Measurements from ENCODE around the gene MAST4.

Gene MAST4

GRCh38 chr5:67093279-67093678, 497.1 kb downstream of the MAST4 start:
- no peak overlapping the region for H3K27ac ChIP-seq
- POLR2A ChIA-PET (ENCODE audit: low non-redundant PET) = no interaction called here
- no peak for DNase-seq (ENCODE audit: low spot score)
- TF ChIP-seq CTCF (conservative IDR thresholded peaks at IDR 0.05; ENCODE audit: low read depth) = no peak
- CTCF ChIA-PET = no interaction called here

- H3K27ac ChIP-seq = no peak overlapping the region; the same call in 1 of the 2 replicates
- DNase-seq (ENCODE audit: low spot score) = peak; percentile 46
- ChIA-PET POLR2A (ENCODE audit: low non-redundant PET) (no interaction called here), CTCF (no interaction called here)
- no peak for TF ChIP-seq CTCF (conservative IDR thresholded peaks at IDR 0.05; ENCODE audit: low read depth)
Observed at GRCh38 chr5:67094476-67095300, 498.5 kb downstream of the MAST4 start.

- DNase-seq (ENCODE audit: low spot score) = no peak
- ChIA-PET POLR2A (ENCODE audit: low non-redundant PET) (interaction anchor here (0.6 to 0.7 kb wide), 2 partner anchors 94 to 128 kb away, joined by 6 to 12 read pairs; no protein-coding TSS in a partner anchor), CTCF (no interaction called here)
- H3K27ac ChIP-seq = no peak overlapping the region
- no peak for TF ChIP-seq CTCF (conservative IDR thresholded peaks at IDR 0.05; ENCODE audit: low read depth)
Observed at GRCh38 chr5:67095346-67096171, 499.4 kb downstream of the MAST4 start.

DNA sequence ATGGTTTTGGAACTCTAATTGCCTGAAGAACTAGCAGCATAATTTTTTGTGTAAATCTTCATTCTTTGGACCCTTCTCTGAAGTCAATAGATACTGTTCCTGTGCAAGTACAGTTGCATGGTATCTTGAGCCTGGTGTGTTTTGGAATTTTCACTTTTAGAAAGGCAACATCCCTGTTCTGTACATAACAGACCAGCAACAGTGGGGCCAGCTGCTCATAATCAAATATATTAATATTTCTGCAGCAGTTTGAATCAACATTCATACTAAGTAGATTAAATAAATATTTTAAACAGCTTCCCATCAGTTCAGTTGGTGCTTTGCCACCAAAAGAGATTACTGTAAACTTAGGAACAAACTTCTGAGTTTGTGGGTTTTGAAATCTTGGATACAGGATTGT, 502.5 kb downstream of the MAST4 start:
- POLR2A ChIA-PET (ENCODE audit: low non-redundant PET) = no interaction called here
- no peak for DNase-seq (ENCODE audit: low spot score)
- CTCF ChIA-PET = no interaction called here
- TF ChIP-seq CTCF (conservative IDR thresholded peaks at IDR 0.05; ENCODE audit: low read depth) = no peak
- H3K27ac ChIP-seq = no peak overlapping the region

GRCh38 chr5:67100301-67100700, 504.1 kb downstream of the MAST4 start:
- no peak for DNase-seq (ENCODE audit: low spot score)
- TF ChIP-seq CTCF (conservative IDR thresholded peaks at IDR 0.05; ENCODE audit: low read depth) = no peak
- no peak overlapping the region for H3K27ac ChIP-seq
- ChIA-PET CTCF (no interaction called here), POLR2A (ENCODE audit: low non-redundant PET) (no interaction called here)

- no peak overlapping the region for H3K27ac ChIP-seq
- CTCF ChIA-PET = interaction anchor here (0.8 kb wide), 1 partner anchor 79 kb away, joined by 4 read pairs; no protein-coding TSS in a partner anchor
- POLR2A ChIA-PET (ENCODE audit: low non-redundant PET) = no interaction called here
- TF ChIP-seq CTCF (conservative IDR thresholded peaks at IDR 0.05; ENCODE audit: low read depth) = no peak
- no peak for DNase-seq (ENCODE audit: low spot score)
Observed at GRCh38 chr5:67102708-67103107, 506.5 kb downstream of the MAST4 start.

Measured in RWPE1 (cell line).